ENCODE data around the gene MRPS27. TPM values are rescaled to one million over a fixed set of nuclear protein-coding genes. Genes with fewer than 3 reads are reported as not detected.

The MRPS27 gene
- total RNA-seq, 1 donor, result 83.6 TPM

DNA sequence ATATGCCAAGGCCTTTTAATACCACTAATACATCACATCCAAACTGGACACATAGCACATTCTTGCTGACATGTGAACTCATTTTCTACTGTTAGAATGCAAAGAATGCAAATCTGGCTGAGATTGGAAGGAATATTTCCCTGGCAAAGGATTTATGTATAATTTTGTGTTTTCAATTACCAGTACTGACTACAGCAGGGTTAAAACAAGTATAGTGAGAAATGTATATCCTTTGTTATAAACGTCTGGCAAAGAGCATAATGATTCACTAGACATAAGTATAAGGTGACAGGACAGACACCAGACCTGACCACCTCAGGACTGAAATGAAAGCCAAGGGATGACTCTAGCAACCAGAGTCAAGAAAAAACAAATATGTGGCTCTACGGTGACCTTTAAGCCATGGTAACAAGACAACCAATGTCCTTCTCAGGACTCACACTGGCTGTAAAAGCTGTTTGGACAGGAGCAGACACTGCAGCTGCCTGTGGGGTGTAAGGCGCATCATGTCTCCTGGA, 95.0 kb downstream of the MRPS27 start:
- peak; percentile 75 for DNase-seq (ENCODE audit: low read depth)
- TF ChIP-seq, protein P1, sequence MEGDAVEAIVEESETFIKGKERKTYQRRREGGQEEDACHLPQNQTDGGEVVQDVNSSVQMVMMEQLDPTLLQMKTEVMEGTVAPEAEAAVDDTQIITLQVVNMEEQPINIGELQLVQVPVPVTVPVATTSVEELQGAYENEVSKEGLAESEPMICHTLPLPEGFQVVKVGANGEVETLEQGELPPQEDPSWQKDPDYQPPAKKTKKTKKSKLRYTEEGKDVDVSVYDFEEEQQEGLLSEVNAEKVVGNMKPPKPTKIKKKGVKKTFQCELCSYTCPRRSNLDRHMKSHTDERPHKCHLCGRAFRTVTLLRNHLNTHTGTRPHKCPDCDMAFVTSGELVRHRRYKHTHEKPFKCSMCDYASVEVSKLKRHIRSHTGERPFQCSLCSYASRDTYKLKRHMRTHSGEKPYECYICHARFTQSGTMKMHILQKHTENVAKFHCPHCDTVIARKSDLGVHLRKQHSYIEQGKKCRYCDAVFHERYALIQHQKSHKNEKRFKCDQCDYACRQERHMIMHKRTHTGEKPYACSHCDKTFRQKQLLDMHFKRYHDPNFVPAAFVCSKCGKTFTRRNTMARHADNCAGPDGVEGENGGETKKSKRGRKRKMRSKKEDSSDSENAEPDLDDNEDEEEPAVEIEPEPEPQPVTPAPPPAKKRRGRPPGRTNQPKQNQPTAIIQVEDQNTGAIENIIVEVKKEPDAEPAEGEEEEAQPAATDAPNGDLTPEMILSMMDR (IDR thresholded peaks at IDR 0.05; ENCODE audit: insufficient read depth, low read length), result no peak
- H3K4me3 ChIP-seq (ENCODE audit: low read depth, low read length), result no peak overlapping the region

DNA sequence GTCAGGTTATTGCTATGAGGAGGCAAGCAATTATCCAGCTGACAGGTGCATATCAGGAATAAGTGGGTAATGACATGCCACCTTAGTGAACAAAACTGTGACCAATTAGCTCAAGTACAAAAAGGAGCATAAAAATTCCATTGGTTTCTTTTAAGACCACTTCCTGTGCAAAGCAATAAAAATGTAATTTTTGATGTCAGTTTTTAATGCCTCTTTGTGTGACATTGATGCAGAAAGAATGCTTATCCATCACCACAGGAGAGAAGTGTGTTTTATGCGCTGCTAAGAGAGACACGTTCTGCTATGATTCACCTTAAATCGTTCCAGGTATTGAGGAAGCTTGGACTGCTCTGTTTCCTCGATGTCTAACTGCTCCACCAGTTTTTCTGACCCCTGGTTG, 96.7 kb downstream of the MRPS27 start:
- DNase-seq (ENCODE audit: low read depth), result no peak
- TF ChIP-seq, protein P1 (IDR thresholded peaks at IDR 0.05; ENCODE audit: insufficient read depth, low read length), result no peak

DNA sequence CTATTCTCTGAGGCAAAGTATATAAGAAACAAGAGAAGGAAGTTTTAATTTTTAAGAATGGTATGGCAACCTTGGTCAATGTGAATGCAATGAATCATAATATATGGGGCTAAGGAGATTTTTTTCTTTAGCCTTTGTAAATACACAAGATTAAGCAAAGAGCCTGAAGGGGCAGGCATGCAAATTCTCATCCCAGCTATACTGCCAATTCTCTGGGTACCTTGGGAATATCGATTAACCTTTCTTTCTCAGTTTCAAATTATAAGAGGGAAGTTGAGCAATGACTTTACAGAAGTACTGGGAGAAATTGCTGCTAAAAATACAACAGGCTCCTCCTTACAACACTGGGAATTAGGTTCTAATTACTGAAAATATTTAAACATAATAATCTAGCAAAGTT, 97.5 kb downstream of the MRPS27 start:
- no peak overlapping the region for H3K4me3 ChIP-seq (ENCODE audit: low read depth, low read length)
- DNase-seq (ENCODE audit: low read depth), result no peak
- TF ChIP-seq, protein P1 (IDR thresholded peaks at IDR 0.05; ENCODE audit: insufficient read depth, low read length), result no peak

More for the DNA sequence above, 96.7 kb downstream of the MRPS27 start:
- H3K4me3 ChIP-seq (ENCODE audit: low read depth, low read length), result no peak overlapping the region

DNA sequence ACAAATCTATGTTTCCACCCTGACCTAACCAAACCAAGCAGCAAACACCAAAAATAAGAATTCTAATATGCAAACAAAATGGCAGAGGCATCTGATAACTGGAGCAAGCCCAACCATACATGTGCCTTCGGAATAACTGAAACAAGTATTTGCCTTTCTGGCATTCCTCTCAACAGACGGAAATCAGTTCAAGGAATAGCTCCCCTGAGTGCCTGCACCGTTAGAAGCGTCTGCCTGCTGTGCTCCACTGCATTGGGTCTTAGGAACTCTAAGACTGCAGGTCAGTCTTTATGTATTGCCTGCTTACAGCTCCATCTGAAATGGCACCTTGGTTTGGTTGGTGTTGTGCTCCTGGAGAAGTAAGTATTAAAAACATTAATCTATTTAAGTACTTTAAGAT, 98.5 kb downstream of the MRPS27 start:
- no peak overlapping the region for H3K4me3 ChIP-seq (ENCODE audit: low read depth, low read length)
- TF ChIP-seq, protein P1 (IDR thresholded peaks at IDR 0.05; ENCODE audit: insufficient read depth, low read length), result no peak
- no peak for DNase-seq (ENCODE audit: low read depth)

DNA sequence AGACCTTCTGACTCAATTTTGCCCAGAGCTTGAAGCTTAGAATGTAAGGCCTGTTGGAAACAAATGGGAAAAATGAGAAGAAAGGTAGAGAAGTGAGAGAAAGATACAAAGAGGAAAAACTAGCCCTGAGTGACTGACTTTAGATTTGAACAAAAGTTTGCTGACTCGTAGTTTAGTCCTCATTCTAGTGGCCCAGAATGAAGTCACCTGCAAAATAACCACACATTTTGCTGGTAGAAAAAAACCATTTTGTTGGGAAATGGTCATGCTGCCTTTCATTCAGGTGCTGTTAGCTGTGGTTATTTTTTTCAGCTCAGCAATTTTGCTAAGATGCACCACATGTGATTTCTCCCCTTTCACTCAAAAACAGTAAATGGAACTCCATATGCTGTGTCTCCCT, 98.9 kb downstream of the MRPS27 start:
- DNase-seq (ENCODE audit: low read depth), result no peak
- H3K4me3 ChIP-seq (ENCODE audit: low read depth, low read length), result no peak overlapping the region
- TF ChIP-seq, protein P1 (IDR thresholded peaks at IDR 0.05; ENCODE audit: insufficient read depth, low read length), result no peak

DNA sequence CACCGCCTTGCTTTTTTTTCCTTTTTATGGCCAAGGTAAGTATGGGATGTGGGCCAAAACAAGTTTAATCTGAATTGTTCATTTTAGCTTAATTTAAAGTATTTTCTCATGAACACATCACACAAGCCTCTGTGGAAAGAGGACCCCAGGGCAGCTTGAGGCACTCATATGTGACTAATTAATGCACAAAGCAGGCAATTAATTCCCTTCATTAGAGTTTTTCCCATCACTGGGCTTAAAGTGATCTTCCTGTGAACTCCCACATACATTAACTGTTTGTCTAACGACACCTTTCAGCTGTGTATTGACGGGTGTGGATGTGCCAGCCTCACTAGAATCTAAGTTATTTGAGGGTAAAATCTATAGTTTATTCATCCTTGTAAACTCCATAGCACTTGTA, 103.3 kb downstream of the MRPS27 start:
- DNase-seq (ENCODE audit: low read depth), result no peak
- TF ChIP-seq, protein P1 (IDR thresholded peaks at IDR 0.05; ENCODE audit: insufficient read depth, low read length), result no peak
- H3K4me3 ChIP-seq (ENCODE audit: low read depth, low read length), result no peak overlapping the region

DNA sequence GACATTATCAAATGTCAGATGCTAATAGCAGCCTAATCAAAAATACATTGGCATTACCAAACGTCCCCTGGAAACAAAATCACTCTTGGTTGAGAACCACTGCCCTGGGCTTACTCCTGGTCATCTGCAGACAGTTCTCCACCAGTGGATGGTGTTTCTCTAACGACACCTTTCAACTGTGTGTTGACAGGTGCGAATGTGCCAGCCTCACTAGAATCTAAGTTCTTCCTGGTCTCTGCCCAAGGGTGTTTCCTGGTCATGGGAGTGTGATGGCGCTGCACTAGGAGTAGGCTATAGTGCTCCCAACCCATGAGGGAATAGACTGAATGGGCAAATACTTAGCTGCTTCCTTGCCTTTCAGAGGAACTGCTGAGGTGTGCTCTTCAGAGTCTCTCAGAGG, 105.9 kb downstream of the MRPS27 start:
- TF ChIP-seq, protein P1 (IDR thresholded peaks at IDR 0.05; ENCODE audit: insufficient read depth, low read length), result no peak
- H3K4me3 ChIP-seq (ENCODE audit: low read depth, low read length), result no peak overlapping the region
- DNase-seq (ENCODE audit: low read depth), result no peak

Measured in fibroblast of the aortic adventitia (primary cell).